SK-N-MC (cell line): ENCODE data around the gene FAXC.

ENCODE experiments used
- DNase-seq: peaks from one replicate; pipeline ENCODE4 v3.0.0-alpha.2; 2011; ENCODE audit warnings: low read depth, low spot score
- H3K27ac ChIP-seq: fragments of 200-600 bp; sonication (generic); 2 replicates; pipeline ENCODE4 v1.5.1; 2016; ENCODE audit warnings: mixed run types
- H3K36me3 ChIP-seq: fragments of 200-600 bp; sonication (generic); 2 replicates; pipeline ENCODE4 v1.6.1; 2017; ENCODE audit warnings: antibody characterized with exemption, low read length, mixed read lengths; ENCODE audit not compliant: insufficient read depth
- H3K4me3 ChIP-seq: fragments of 200-600 bp; sonication (generic); 2 replicates; pipeline ENCODE4 v1.5.1; 2016
- H3K9ac ChIP-seq: fragments of 200-600 bp; sonication (generic); 2 replicates; pipeline ENCODE4 v1.8.0; 2017; ENCODE audit warnings: mixed run types, mixed read lengths; ENCODE audit not compliant: insufficient read length
- H3K9me3 ChIP-seq: fragments of 200-600 bp; sonication (generic); 2 replicates; pipeline ENCODE4 v1.6.1; 2017; ENCODE audit warnings: low read depth, mild to moderate bottlenecking, antibody characterized with exemption, low read length, moderate library complexity, mixed read lengths
- EZH2 ChIP-seq: fragments of 200-600 bp; sonication (generic); IDR thresholded peaks from one replicate; pipeline ENCODE4 v1.6.1; 2017; ENCODE audit warnings: antibody characterized with exemption
- FOXP2 ChIP-seq: optimal IDR thresholded peaks from 2 replicates; pipeline ENCODE3; 2011; ENCODE audit warnings: mild to moderate bottlenecking, moderate library complexity; ENCODE audit not compliant: insufficient read depth; ENCODE audit errors: extremely low read length, control extremely low read depth
- POLR2AphosphoS5 ChIP-seq: IDR thresholded peaks from 2 replicates; pipeline ENCODE4 v1.6.1; 2012; ENCODE audit warnings: mild to moderate bottlenecking, low read depth, low read length, borderline replicate concordance

Gene FAXC

GRCh38 chr6:99366852-99367251 lies 17.4 kb upstream of the FAXC start:
- no peaks in the 10 kb centered on the region for H3K36me3 ChIP-seq
- no peak for TF ChIP-seq FOXP2
- no peak for TF ChIP-seq EZH2
- TF ChIP-seq POLR2AphosphoS5 = no peak

GRCh38 chr6:99364026-99364425 lies 14.6 kb upstream of the FAXC start:
- H3K9ac ChIP-seq = no peak overlapping the region

More at GRCh38 chr6:99366852-99367251, 17.4 kb upstream of the FAXC start:
- Histone ChIP-seq H3K9ac (no peak overlapping the region), H3K27ac (no peak overlapping the region), H3K9me3 (no peaks in the 10 kb centered on the region), H3K4me3 (no peak overlapping the region)
- no peak for DNase-seq

GRCh38 chr6:99362678-99363268 lies 13.3 kb upstream of the FAXC start:
- no peak overlapping the region for H3K9ac ChIP-seq
- H3K36me3 ChIP-seq = no peaks in the 10 kb centered on the region
- H3K27ac ChIP-seq = no peak overlapping the region
- TF ChIP-seq FOXP2 (no peak), EZH2 (no peak), POLR2AphosphoS5 (no peak)
- no peaks in the 10 kb centered on the region for H3K9me3 ChIP-seq
- no peak for DNase-seq
- no peak overlapping the region for H3K4me3 ChIP-seq

More at GRCh38 chr6:99364026-99364425, 14.6 kb upstream of the FAXC start:
- Histone ChIP-seq H3K27ac (no peak overlapping the region), H3K9me3 (no peaks in the 10 kb centered on the region), H3K4me3 (no peak overlapping the region), H3K36me3 (no peaks in the 10 kb centered on the region)
- no peak for DNase-seq
- TF ChIP-seq FOXP2 = no peak
- no peak for TF ChIP-seq POLR2AphosphoS5
- no peak for TF ChIP-seq EZH2

GRCh38 chr6:99359800-99360199 lies 10.3 kb upstream of the FAXC start:
- DNase-seq = no peak
- TF ChIP-seq FOXP2 (no peak), EZH2 (no peak), POLR2AphosphoS5 (no peak)
- H3K27ac ChIP-seq = no peak overlapping the region

GRCh38 chr6:99356641-99357040 lies 7.2 kb upstream of the FAXC start:
- Histone ChIP-seq H3K27ac (no peak overlapping the region), H3K36me3 (no peaks in the 10 kb centered on the region), H3K9me3 (no peaks in the 10 kb centered on the region), H3K4me3 (no peak overlapping the region), H3K9ac (no peak overlapping the region)
- DNase-seq = no peak
- TF ChIP-seq EZH2 (no peak), FOXP2 (no peak), POLR2AphosphoS5 (no peak)

More at GRCh38 chr6:99359800-99360199, 10.3 kb upstream of the FAXC start:
- Histone ChIP-seq H3K9ac (no peak overlapping the region), H3K4me3 (no peak overlapping the region), H3K9me3 (no peaks in the 10 kb centered on the region), H3K36me3 (no peaks in the 10 kb centered on the region)

GRCh38 chr6:99354983-99355382 lies 5.5 kb upstream of the FAXC start:
- DNase-seq = no peak
- Histone ChIP-seq H3K9ac (no peak overlapping the region), H3K4me3 (no peak overlapping the region), H3K36me3 (no peaks in the 10 kb centered on the region), H3K9me3 (no peaks in the 10 kb centered on the region), H3K27ac (no peak overlapping the region)
- TF ChIP-seq FOXP2 = no peak
- TF ChIP-seq EZH2 = no peak
- TF ChIP-seq POLR2AphosphoS5 = no peak

GRCh38 chr6:99353126-99353525 lies 3.7 kb upstream of the FAXC start:
- Histone ChIP-seq H3K36me3 (no peaks in the 10 kb centered on the region), H3K9me3 (no peaks in the 10 kb centered on the region), H3K4me3 (no peak overlapping the region), H3K27ac (no peak overlapping the region), H3K9ac (no peak overlapping the region)
- DNase-seq = no peak
- no peak for TF ChIP-seq POLR2AphosphoS5
- TF ChIP-seq EZH2 = no peak
- no peak for TF ChIP-seq FOXP2

GRCh38 chr6:99350573-99350972 lies 1.1 kb upstream of the FAXC start:
- TF ChIP-seq FOXP2 (no peak), POLR2AphosphoS5 (no peak)
- Histone ChIP-seq H3K9me3 (no peaks in the 10 kb centered on the region), H3K27ac (no peak overlapping the region), H3K4me3 (no peak overlapping the region), H3K9ac (no peak overlapping the region), H3K36me3 (no peaks in the 10 kb centered on the region)
- no peak for DNase-seq
